UCSD-AML1 (cell line): ENCODE data around the gene P2RX2.

Experiments
- DNase-seq: peaks from one replicate; lab custom pipeline; 2025; ENCODE audit not compliant: unreplicated experiment; lab: John Stamatoyannopoulos, UW

Gene P2RX2

DNA sequence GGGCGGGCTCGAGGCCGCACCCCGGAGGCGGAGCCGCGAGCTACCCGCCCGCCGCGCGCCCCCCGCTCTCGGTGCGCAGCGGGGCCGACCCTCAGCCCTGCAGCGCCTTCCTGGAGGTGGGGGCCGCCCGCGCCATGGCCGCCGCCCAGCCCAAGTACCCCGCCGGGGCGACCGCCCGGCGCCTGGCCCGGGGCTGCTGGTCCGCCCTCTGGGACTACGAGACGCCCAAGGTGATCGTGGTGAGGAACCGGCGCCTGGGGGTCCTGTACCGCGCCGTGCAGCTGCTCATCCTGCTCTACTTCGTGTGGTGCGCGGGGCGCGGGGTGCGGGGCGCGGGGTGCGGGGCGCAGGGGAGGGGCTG, at the start of gene P2RX2:
TSS of gene P2RX2 (plus strand) at position 94 of the 361 bp plus-strand sequence. CDS start at position 135, 41 bp downstream.
- DNase-seq: no peak

DNA sequence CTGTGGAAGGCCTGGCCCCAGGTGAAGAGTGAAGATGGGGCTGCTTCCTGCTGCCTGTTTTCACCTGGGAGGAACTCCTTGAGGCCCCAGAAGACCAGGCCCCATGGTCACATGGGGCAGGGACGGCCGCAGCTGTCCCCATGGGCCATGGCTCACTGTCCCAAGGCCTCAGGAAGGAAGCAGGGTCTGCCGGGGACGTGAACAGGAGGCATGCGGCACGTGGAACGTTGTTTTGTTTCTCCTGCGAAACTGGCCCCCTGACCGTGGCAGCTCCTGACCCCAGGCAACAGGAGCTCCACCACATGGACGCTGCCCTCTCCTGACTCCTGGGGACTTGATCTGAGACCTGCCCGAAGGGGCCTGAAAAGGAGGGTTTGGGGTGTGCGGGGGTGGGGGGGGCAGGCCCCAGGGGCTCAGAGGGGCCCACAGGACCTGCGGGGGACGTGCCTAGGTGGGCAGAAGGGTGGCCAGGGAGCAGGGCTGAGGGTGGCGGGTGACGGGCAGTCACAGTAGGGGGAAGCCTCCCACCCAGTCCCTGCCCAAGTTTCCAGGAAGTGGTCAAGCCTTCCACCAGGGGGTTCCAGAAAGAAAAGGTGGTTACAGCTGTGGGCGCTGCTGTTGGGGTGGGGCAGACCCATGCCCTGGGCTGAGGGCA, 49.6 kb upstream of the P2RX2 start:
- DNase-seq: no peak

DNA sequence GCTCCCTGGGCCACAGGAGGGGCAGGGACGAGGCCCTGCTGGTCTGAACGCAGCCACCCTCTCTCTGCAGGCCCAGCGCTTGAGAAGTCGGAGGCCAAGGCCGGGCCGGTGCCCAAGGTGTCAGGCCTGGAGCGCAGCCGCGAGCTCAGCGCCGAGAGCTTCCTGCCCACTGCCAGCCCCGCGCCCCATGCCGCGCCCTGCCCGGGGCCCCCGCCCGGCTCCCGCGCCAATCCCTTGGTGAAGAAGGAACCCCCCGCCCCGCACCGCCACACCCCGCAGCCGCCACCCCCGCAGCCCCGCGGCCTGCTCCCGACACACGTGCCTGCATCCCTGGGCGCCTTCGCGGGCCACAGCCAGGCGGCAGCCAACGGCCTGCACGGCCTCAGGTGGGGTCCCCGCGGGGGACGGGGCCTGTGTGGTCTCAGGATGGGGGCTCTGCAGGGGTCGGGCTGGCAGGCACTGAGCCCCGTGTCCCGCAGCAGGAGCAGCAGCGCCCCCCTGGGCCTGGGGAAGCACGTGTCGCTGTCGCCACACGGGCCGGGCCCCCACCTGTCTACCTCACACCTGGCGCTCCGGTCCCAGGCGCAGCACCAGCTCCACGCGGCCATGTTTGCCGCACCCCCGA, 48.6 kb upstream of the P2RX2 start:
- DNase-seq: no peak

DNA sequence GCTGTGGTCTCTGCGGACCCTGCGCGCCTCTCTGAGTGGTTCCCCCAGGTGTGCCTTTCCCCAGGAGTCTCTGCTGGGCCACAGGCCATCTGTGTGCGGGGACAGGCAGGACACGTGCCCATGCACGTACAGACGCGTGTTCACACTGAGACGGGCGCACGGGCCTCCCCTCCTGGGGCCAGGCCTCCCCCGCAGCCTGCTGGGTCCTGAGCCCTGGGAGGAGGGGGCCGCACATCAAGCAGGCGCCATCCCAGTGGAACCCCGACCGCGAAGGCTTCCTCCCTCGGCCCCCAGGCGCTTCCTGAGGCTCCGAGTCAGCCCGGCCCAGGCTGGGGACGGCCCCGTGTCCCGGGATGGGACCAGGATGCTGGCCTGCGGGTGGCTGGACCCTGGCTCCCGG, 47.9 kb upstream of the P2RX2 start:
- no peak for DNase-seq

DNA sequence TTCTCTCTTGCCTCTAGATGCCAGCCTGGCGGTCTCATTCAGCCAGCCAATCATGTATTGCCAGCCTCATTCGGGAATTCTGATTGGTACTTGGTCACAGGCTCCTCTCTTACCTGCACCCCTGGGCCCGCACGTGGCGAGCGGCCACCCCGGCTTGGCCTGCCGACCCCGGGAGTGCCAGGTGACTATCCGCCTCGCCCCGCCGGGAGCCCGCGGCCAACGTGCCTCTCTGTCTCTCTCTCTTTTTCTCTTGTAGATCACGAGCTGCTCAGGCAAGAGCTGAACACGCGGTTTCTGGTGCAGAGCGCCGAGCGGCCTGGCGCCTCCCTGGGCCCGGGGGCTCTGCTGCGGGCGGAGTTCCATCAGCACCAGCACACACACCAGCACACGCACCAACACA, 47.5 kb upstream of the P2RX2 start:
- DNase-seq: no peak

DNA sequence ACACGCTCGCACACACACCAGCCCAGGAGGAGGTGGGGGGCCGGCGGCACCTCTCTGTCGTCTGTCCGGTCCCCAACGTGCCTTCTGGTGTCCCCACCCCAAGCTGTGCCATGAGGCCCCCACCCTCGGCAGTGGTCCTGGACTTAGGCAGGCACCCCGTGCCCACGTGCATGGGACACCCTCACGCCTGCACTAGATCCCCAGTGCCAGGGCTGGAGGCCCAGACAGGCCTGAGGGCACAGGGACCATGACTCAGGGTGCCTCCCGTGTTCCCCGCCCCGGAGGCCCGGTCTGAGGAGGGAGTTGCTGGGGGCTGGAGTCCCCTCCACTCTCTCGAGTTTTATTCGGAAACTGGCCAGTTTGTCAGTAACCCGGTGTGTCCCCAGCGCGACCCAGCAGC, 47.0 kb upstream of the P2RX2 start:
- no peak for DNase-seq

DNA sequence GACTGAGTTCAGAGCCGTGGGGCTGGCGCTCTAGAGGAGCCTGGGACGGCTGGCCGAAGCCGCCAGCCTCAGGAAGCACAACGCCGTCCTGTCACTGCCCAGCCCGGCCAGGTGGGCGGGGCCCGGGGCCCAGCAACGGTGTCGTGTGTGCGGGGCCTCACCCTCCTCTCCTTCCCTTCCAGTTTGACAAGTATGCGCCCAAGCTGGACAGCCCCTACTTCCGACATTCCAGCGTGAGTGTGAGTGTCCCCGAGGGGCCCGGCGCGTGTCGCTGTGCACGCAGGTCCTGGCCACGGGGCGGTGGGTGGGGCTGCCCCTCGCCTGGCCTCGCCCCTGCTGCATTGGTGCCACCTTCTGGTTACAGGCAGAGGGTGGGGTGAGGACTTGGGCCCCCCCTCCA, 46.5 kb upstream of the P2RX2 start:
- no peak for DNase-seq

DNA sequence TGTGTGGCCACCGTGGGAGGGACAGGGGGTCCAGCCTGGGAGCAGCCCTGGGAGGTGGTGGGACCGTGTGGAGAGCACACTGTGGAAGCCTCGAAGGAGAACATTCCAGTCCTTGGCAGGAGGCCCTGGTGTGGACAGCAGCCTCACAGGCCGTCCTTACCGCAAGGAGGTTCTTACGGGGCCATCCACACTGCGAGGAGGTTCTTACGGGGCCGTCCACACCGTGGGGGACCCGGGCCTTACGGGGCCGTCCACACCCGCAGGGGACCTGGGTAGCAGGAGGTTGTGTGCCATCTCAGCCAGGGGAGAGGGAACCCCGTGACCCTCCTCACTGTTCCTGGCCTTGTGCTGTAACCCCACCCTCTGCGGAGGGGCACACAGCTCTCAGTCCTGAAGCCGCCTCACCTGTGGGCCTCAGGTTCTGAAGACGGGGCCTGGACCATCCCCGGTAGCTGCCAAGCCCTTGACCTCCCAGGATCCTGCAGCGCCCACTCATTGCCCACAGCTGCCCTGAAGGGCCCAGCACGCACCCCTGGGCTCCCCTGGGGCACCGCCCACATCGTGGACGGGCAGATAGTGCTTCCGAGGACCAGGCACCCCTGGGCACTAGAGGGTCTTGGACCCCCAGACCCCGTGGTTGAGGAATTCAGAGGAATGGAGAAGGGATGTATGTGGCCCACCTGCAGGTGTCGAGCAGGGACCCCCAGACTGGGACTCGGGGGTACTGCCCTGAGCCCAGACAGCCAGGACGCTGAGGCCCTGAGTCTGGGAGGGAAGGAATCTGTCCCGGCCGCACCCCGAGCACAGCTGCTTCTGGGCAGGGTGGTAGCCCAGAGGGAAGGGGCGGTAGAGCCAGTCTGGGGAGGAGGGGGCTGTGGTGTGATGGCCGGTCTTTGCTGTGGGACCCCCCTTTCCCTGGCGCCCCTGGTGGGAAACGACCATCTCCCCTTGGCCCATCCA, 45.5 kb upstream of the P2RX2 start:
- DNase-seq: no peak

DNA sequence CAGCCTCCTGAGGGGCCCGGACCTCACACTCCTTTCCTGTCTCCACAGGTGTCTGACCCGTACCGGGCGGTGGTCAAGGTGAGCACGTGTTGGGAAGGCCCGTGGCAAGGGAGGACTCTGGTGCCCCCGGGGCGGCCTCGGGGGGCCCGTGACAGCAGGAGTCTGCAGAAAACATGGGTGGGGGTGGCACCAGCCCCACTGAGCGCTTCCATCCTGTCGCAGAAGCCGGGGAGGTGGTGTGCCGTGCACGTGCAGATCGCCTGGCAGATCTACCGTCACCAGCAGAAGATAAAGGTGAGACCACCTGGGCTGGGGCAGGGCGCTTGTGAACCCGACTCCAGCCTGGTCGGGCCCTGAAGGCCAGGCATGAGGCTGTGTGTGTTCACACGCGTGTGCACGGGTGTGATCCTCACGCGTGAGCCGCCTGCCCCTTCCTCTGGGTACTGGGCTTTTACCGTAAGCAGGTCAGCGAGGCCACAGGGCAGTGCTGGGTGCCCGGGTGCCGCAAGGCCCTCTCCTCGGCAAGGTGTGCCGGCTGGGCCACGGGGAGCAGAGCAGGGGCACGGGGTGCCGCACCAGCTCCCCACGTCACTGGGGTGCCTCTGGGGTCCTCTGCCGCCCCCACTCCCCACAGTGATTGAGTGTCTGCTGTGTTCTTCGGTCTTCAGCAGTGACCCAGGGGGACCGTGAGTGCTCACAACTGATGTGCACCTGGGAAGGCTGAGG, 44.1 kb upstream of the P2RX2 start:
- DNase-seq: no peak

DNA sequence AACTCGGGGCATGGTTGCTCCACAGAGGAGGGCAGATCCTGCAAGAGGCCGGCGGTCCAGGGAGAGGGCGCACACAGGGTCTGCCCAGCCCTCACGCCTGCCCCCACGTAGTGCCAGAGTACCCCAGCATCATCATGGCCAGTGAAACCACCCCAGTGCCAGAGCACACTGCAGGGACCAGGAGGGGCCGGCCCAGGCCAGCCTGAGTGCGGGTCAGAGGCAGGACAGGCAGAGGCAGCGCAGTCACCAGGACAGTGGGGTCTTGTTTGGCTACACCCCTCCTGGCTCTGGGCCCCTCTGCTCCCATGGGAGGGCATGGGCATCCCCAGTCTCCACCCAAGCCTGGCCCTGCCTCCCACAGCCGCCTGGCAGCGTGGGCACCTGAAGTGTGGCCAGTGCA, 42.9 kb upstream of the P2RX2 start:
- DNase-seq: no peak

DNA sequence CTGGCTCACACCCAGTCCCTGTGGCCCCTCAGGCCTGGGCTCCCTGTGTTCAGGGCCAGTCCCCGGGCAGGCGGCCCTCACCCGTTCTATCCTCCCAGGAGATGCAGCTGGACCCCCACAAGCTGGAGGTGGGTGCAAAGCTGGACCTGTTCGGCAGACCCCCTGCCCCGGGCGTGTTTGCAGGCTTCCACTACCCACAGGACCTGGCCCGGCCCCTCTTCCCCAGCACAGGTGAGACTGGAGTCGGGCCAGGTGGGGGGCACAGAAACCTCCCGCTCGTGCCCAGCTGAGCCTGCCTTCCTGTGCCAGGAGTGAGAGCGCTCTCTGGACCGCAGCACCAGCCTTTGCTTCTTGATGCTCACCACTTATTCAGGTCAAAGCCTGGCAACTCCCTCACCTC, 41.9 kb upstream of the P2RX2 start:
- no peak for DNase-seq

DNA sequence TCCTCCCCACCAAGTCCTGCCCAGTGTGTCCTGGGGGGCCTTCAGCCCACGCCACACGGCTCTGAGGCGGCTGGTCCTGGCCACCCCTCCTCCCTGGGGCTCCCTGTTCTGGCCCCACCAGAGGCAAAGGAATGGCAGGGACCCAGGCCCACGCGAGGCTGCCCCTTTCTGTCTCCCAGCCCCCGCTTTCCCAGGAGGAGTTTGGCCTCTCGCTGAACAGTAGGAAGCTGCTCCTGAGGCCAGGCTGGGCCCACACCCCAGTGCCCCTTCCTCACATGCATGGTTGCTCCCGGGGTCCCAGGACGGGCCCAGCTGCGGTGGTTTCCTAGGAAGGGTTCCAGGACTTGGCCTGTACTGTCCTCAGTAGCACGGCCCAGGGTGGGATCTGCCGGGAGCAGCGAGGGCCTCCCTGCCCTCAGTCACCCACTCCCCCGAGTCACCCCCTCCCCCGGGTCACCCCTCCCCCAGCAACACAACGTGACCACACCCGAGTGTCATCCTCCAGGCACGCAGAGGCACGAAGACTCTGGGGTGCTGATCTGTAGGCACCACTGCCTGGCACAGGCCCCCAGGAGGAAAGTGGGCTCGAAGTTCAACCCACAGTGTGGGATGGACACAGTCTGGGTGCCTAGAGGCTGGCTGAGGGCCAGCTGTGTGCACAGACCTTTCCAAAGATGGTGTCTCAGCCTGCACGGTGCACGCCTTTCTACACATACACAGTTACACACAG, 41.2 kb upstream of the P2RX2 start:
- DNase-seq: no peak

DNA sequence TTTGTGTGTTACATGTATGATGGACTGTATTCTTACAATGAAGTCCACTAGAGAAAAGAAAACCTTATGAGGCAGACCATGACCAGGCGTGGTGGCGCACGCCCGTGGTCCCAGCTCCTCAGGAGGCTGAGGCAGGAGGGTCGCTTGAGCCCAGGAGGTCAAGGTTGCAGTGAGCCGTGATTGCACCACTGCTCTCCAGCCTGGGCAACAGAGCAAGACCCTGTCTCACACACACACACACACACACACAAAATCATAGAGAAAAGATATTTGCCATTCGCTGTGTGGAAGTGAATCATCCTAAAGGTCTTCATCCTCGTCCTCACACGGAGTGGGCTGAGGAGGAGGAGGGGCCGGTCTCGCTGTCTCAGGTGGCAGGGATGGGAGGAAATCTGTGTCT, 40.5 kb upstream of the P2RX2 start:
- DNase-seq: no peak

DNA sequence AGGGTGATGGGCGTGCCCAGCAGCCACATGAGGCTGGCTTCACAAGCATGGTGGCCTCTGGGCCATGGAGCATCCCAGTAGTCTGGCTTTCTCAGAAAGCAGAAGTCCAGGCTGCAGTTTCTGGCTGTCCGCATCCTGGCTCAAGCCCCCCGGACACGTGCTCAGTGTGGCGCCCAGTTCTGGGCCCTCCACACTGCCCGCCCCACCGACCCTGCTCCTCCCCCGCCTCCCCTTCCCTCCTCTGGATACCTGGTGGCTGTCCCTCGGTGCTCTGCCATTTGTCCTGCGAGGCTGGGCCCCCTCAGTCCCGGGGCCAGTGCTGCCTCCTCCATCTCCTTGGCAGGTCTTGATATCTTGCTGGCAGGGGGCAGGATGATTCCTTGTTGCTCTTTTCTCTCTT, 39.8 kb upstream of the P2RX2 start:
- no peak for DNase-seq

DNA sequence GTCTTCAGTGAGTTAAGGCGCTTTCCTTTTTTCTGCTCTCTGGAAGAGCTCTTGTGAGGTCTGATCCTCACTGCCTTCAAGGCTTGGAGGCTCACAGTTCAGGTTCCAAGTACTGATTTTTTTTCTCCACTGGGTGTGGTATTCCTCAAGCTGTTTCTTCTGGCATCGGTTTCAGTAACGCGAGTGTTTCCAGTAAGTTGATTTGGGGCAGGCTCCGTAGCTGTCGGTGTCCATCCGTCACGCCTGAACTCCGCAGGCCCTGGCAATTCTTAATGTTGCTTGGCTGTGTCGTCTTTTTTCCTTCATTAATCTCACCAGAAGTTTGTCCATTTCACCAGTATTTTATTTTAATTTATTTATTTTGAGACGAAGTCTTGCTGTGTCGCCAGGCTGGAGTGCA, 38.8 kb upstream of the P2RX2 start:
- DNase-seq: no peak

DNA sequence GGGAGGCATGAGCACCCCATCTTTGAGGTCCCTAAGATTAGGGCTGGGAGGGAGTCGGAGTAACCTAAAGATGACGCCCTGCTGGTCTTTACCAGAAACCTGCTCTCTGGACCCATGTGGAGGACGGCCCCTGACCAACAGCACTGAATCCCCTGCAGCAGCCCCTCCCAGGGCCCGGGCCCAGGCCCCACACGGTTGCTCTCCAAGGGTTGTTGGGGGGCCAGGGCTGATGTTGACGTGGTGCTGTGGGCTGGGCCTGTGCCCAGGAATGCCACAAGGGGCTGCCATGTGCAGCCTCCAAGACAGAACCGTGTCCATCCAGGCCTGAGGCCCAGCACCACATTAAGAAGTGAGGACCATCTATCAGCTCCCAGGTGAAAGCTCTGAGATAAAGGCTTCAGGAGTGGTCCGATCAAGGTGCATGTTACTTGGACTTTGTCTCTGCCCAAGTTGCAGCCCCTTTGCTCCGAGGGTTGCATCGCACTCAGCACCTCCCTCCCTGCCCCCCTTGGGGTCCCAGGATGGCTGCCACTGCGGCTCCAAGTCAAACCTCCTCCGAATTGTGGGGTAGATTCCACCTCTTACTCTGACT, 37.8 kb upstream of the P2RX2 start:
- DNase-seq: no peak

DNA sequence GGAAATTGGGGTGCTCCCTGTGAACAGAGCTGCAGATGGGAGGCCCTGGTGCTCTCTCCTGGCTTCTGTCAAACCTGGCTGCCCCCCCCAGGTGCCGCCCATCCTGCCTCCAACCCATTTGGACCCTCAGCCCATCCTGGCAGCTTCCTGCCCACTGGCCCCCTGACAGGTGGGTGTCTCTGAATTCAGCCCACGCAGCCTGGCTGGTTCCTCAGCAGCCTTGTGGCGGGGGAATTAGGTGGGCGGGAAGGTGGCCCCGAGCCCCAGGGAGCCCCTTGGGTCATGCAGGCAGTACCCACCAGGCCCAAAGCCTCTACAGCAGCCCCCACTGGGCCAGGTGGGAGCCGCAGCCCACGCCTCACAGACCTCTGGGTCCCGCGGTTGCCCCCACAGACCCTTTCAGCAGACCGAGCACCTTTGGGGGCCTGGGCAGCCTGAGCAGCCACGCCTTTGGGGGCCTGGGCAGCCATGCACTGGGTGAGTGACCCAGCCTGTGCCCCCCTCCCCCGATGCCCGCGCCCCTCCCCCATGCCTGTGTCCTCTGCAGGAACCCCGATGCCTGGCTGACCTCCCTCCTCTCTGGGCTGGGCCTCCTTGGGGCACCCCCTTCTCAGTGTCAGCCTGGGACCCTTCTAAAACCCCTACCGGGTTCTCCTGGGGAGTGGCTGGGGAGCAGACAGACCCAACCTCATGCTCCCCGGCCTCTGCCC, 37.1 kb upstream of the P2RX2 start:
- DNase-seq: no peak

DNA sequence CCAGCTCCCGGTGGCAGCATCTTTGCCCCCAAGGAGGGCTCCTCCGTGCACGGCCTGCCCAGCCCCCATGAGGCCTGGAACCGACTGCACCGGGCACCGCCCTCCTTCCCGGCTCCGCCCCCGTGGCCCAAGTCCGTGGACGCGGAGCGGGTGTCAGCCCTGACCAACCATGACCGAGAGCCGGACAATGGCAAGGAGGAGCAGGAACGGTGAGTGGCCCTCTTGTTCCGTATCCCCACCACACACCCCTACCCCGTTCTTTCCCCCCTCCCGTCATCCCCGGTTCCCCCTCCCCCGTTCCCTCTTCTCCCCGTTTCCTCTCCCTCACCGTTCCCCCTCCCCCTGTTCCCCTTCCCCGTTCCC, 36.5 kb upstream of the P2RX2 start:
- DNase-seq: no peak

DNA sequence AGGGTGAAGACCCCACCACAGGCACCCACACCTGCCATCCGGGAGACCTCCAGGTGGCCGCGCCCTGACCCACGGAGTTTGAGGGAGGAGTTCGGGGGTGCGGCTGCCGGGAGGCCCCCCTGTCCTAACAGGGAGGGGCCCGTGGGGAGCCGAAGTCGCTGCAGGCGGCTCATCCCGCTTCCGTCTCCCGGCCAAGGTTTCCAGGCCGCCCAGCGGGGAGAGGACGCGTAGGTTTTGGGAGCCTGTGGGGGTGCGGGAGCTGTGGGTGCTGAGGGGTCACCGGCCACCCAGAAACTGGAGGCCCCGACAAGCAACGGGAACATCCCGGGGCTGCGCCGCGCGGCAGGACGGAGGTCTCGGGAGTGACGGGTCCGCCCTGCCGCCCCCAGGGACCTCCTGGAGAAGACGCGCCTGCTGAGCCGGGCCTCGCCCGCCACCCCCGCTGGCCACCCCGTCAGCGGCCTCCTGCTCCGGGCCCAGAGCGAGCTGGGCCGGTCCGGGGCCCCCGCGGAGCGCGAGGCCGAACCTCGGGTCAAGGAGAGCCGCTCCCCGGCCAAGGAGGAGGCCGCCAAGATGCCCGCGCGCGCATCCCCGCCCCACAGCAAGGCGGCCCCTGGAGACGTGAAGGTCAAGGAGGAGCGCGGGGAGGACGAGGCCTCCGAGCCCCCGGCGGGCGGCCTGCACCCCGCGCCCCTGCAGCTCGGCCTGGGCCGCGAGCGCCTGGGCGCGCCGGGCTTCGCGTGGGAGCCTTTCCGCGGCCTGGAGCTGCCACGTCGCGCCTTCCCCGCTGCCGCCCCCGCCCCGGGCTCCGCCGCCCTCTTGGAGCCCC, 35.8 kb upstream of the P2RX2 start:
- no peak for DNase-seq
